Adipose tissue (tissue), 3 donors: ENCODE measurements around the gene ZNF611. TPM values are rescaled to one million over a fixed set of nuclear protein-coding genes. Genes with fewer than 3 reads are reported as not detected.
"Not testable (repeated sequence)": the region's sequence is repeated elsewhere in the genome, so short reads cannot be mapped to it uniquely, and the experiment has no call there.

ENCODE experiments used
- H3K27ac ChIP-seq: one replicate; pipeline ENCODE4 v1.5.1; 2013; ENCODE audit warnings: low read depth, low read length
- WGBS, 3 donors: extraction: QIAGEN DNeasy Blood & Tissue Kit; methylation state at CpG; one replicate each; pipeline ENCODE4 v1.1.7; 2013; 5-methylcytosine and 5-hydroxymethylcytosine counted together
- polyA plus RNA-seq, 3 donors: library from polyadenylated mRNA; stranded (reverse); fragments of 200-250 nt; gene quantifications; one replicate each; pipeline ENCODE4 v1.2.3, GENCODE V29; 2013
- donor health status: healthy with polysubstance abuse.
- donor health status: Bipolar disorder and iron deficiency.
- donor health status: healthy.

The ZNF611 gene
- polyA plus RNA-seq, 3 donors, result 1.7 to 5.6 (median 2.7) TPM

DNA sequence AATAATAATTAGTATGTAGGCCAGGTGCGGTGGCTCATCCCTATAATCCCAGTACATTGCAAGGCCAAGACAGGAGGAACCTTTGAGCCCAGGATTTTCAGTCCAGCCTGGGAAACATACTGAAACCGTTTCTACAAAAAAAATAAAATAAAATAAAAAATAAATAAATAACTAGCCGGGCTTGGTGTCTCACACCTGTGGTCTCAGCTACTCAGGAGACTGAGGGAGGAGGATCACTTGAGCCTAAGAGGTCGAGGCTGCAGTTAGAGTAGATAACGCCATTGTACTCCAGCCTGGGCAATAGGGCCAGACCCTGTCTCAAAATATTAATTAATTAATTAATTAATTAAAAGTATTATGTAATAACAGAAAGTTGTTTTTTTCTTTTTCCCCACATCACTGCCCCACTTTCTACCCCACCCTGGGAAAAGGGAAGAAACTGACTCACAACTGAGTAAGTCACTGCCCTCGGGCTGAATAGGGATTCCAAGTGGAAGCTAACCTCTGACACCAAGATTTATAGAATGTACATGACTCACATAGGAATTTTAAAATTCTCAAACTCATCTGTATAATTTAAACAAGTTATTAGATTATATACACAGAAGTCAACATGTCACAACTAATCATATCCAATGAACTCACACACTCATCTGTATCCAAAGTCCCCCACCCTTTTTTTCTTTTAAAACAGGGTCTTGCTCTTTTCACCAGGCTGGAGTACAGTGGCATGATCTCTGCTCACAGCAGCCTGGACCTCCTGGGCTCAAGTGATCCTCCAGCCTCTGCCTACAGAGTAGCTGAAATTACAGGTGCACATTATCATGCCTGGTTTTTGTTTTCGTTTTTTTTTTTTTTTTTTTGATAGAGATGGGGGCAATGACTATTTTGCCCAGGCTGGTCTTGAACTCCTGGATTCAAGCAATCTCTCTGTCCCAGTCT lies 12.5 kb downstream of the ZNF611 start:
- 89 to 92% (median 92%) methylated on average over 7 of the region's 7 CpGs for WGBS, 3 donors
- no peak overlapping the region for H3K27ac ChIP-seq

DNA sequence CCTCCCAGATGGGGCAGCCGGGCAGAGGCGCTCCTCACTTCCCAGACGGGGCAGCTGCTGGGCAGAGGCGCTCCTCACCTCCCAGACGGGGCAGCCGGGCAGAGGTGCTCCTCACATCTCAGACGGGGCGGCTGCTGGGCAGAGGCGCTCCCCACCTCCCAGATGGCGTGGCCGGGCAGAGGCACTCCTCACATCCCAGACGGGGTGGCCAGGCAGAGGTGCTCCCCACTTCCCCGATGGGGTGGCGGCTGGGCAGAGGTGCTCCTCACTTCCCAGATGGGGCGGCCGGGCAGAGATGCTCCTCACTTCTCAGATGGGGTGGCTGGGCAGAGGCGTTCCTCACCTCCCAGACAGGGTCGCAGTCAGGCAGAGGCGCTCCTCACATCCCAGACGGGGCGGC lies 14.3 kb downstream of the ZNF611 start:
- 98 to 99% (median 99%) methylated on average over 20 to 21 of the region's 21 CpGs for WGBS, 3 donors

DNA sequence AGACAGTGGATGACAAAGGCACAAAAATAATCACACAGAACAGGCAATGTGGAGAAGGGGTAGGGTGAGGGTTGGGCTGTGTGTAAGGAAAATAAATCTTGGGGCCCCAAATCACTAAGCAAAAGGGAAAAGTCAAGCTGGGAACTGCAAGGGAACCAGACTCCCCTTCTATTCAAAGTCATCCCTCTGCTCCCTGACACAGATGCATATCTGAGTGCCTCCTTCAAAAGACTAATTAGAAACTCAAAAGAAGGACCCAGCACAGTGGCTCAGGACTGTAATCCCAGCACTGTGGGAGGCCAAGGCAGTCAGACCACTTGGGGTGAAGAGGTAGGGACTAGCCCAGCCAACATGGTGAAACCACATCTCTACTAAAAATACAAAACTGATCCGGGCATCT lies 18.3 kb downstream of the ZNF611 start:
- no peak overlapping the region for H3K27ac ChIP-seq
- 74 to 92% (median 81%) methylated on average over 1 of the region's 1 CpG for WGBS, 3 donors

More for the DNA sequence above, 14.3 kb downstream of the ZNF611 start:
- H3K27ac ChIP-seq, result not testable (repeated sequence)

DNA sequence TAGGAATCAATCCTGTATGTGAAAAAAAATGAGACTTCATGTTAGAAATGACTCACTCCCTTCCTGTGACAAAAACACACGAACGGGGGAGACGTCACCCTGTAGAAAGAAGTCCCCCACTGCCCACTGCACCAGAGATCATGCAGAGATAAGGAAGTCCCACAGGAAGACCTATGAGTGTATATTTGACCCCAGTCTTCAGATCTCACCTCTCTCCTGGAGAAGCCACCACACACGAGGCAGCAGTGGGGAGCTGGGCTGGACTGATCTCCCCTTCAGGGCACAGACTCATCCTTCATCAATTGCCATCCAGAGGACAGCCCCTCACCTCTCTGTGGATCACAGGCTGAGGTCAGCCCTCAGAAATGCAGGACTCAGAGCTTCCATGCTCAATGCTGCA lies 18.9 kb downstream of the ZNF611 start:
- H3K27ac ChIP-seq, result not testable (repeated sequence)
- 40 to 75% (median 41%) methylated on average over 4 of the region's 4 CpGs for WGBS, 3 donors

DNA sequence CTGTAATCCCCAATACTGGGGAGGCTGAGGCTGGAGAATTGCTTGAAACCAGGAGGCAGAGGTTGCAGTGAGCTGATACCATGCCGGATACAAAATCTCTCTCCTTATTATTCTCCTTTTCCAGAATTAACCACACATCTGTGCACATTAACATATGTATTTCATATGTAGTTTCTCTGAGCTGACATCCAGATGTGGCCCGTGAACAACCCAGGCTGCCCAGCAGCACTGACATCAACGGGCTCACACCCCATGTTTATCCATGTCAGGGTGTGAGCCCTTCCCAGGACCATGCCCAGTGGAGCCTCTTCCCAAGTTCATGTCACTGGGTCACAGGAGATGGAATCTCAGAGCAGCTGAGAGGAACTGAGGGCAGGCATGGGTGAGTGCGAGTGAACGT lies 19.5 kb downstream of the ZNF611 start:
- H3K27ac ChIP-seq, result not testable (repeated sequence)

DNA sequence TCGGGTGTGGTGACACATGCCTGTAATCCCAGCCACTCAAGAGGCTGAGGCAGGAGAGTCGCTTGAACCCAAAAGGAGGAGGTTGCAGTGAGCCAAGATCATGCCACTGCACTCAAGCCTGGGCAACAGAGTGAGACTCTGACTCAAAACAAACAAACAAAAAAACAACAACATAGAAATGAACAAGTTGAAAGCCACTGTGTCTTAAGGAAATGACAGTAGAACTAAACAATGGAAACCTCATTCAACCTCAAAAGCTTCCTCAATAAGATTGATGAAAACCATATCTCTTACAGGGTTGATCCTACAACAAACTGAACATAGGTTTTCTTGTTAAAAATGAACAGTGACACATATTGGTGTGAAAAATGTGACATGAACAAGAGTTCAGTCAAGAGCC lies 21.8 kb downstream of the ZNF611 start:
- 96 to 99% (median 97%) methylated on average over 2 of the region's 2 CpGs for WGBS, 3 donors
- not testable (repeated sequence) for H3K27ac ChIP-seq

More for the DNA sequence above, 19.5 kb downstream of the ZNF611 start:
- 79 to 89% (median 84%) methylated on average over 5 of the region's 5 CpGs for WGBS, 3 donors

DNA sequence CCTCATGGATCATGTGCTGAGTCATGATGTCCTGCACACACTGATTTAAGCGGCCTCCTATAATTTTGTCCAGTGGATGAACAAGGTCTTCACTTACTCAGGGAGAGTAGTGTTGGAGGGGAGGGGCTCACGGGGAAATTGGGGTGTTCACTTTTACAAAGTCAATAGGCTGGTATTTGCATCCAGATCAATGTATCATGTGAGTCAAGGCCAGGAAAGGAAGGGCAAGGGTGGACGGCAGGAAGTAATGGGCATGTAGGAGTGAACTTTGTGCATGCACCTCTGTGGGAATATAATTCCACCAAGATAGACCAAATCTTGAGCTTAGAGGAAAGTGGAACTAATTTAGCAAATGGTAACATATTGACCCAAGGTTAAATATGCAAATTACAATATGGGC lies 23.2 kb downstream of the ZNF611 start:
- 69 to 94% (median 94%) methylated on average over 3 of the region's 3 CpGs for WGBS, 3 donors
- H3K27ac ChIP-seq, result not testable (repeated sequence)

DNA sequence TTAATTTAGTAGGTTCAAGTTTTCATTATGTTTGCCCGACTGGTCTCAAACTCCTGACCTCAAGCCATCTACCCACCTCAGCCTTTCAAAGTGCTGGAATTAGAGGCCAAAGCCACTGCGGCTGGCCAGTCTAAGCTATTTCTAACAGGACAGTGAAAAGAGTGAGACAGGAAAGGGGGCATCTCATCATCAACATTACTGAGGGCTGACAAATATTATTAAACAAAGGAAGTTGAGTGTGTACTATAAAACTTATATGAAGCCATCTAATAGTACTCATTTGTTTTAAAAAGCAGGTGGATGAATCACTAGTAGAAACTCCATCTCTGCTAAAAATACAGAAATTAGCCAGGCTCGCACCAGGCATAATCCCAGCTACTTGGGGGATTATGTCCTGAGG lies 24.3 kb downstream of the ZNF611 start:
- H3K27ac ChIP-seq, result no peak overlapping the region
- WGBS, 3 donors, result 96 to 98% (median 96%) methylated on average over 3 of the region's 3 CpGs

DNA sequence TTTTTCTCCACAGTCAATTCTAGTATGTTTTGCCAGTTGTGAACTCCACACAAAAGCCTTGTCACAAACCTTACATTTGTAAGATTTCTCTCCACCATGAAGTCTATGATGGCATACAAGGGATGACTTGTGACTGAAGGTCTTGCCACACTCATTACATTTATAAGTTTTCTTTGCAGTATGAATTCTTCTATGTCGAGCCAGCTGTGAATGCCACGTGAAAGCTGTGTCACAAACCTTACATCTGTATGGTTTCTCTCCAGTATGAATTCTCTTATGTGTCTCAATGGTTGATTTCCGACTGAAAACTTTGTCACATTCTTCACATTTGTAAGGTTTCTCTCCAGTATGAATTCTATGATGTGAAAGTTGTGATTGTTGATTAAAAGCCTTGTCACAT lies 29.2 kb downstream of the ZNF611 start:
- not testable (repeated sequence) for H3K27ac ChIP-seq
- WGBS, 3 donors, result 96 to 99% (median 98%) methylated on average over 3 of the region's 3 CpGs

DNA sequence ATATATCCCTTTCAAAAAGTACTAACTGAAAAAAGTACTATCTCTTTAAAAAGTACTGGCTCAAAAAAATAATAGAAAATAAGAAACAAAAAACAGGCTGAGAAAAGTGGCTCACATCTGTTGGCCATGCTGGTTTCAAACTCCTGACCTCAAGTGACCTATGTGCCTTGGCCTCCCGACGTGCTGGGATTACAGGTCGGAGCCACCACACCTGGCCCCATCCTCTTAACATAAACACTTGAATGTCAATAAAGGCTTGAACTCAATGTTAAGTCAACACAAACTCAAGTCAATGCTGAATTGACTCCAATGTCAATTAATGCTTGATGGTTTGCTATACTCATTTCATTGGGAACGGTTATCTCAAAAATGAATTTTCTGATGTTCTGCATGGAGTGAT lies 30.9 kb downstream of the ZNF611 start:
- 94 to 97% (median 95%) methylated on average over 4 of the region's 4 CpGs for WGBS, 3 donors
- no peak overlapping the region for H3K27ac ChIP-seq

DNA sequence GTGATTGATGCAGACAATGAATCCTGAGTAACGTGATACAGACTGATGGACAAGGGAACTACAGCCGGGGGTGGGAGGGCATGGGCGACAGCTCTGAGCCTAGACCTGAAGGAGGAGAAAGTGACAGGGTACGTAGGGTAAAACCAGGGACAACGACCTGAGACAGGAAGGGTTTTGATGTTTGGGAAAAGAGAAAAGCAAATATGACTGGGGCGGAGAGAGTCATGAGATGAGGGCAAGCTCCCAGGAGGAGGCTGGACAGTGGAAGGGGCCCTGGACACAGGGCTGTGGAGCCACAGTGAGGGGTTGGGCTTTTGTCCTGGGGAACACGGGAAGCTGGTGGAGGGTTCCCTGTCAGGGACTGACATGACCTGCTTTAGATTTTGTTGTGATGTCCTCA lies 34.2 kb downstream of the ZNF611 start:
- H3K27ac ChIP-seq, result no peak overlapping the region
- 84 to 86% (median 84%) methylated on average over 7 of the region's 7 CpGs for WGBS, 3 donors

DNA sequence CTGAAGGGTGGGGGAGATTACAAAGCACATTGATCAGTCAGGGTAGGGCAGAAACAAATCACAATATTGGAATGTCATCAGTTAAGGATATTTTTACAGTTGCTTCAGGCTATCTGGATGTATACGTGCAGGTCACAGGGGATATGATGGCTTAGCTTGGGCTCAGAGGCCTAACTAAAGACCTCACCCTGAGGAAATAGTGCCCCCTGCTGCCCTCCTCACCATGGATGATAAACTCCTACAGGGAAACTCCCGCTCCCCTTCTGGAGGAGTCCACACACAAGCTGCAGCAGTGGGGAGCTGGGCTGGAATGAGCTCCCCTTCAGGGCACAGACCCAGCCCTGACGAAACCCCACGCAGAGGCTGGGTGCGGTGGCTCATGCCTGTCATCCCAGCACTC lies 35.3 kb downstream of the ZNF611 start:
- not testable (repeated sequence) for H3K27ac ChIP-seq
- 59 to 84% (median 69%) methylated on average over 5 of the region's 5 CpGs for WGBS, 3 donors

DNA sequence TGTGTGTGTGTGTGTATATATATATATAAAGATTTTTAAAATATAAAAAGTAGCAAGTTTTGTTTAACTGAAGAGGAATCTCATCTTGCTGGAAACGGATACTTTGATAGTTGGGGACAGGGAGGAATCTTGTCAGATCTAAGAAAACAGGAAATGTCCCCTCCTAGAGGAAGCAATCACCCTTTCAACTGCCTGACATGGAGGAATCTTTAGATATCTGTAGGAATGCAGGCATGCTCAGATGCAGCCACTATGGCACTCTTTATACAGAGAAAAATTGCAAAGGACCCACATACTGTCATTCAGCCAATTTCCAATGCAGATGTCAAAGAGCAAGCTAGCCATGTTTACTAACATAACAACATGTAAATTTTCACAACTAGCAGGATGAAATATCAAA lies 38.8 kb downstream of the ZNF611 start:
- WGBS, 3 donors, result 31 to 42% (median 39%) methylated on average over 1 of the region's 1 CpG
- no peak overlapping the region for H3K27ac ChIP-seq

DNA sequence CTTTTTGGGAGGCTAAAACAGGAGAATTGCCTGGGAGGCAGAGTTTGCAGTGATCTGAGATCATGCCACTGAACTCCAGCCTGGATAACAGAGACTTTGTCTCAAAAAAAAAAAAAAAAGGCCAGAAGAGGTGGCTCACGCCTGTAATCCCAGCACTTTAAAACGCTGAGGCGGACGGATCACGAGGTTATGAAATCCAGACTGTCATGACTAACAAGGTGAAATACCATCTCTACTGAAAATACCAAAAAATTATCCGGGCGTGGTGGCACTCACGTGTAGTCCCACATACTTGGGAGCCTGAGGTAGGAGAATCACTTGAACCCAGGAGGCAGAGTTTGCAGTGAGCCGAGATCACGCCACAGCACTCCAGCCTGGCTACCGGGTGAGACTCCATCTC lies 39.9 kb downstream of the ZNF611 start:
- 95 to 98% (median 97%) methylated on average over 11 of the region's 11 CpGs for WGBS, 3 donors
- H3K27ac ChIP-seq, result no peak overlapping the region

DNA sequence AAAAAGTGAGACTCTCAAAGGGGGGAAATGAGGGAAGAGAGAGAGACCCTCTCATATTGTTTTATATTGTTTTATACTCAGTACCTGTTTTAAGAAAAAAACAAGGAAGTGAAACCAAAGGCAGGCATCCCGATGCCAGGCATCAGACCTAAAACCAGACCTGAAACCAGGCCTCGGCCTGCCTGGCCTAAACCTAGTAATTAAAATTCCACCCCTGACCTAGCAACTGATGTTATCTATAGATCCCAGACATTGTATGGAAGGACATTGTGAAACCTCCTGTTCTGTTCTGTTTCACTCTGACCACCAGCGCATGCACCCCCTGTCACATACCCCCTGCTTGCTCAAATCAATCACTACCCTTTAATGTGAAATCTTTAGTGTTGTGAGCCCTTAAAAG lies 40.6 kb downstream of the ZNF611 start:
- WGBS, 3 donors, result 88 to 93% (median 89%) methylated on average over 3 of the region's 3 CpGs

DNA sequence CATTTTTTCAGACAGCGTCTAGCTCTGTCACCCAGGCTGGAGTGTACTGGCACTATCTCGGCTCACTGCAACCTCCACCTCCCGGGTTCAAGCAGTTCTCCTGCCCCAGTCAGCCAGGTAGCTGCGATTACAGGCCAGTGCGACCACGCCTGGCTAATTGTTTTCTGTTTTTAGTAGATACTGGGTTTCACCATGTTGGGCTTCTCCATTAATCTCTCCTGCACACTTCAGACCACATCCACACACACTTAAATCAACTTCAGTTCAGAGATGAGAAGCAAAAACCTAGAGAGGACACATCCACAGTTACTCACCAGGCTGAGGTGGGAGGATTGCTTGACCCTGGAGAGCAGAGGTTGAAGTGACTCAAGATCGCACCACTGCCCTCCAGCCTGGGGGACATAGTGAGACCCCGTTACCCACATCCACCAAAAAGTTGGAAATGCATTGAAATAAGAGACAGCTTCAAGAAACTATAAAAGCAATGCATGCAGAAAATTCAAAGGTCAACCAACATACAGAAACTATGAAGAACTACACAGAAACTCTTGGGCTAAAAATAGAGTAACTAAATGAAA lies 42.3 kb downstream of the ZNF611 start:
- H3K27ac ChIP-seq, result no peak overlapping the region
- WGBS, 3 donors, result 83 to 92% (median 84%) methylated on average over 8 of the region's 8 CpGs

More for the DNA sequence above, 40.6 kb downstream of the ZNF611 start:
- H3K27ac ChIP-seq, result not testable (repeated sequence)

DNA sequence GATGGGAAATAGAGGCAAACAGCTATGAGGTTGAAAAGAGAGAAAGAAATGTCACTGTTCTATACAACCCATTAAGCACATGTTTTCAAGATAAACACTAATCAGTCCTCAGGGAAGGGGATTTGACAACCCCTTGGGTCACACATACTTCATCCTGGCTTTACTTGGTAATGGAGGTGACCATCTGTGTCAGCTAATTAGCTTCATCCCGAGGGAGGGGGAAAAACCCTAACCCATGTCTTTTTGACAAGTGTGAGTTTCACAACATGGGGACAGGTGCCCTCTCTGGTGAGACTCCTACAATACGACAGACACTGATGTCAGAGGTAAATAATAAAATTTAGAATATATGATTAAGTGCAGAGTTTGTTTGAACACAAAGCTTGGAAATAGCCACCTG lies 43.1 kb downstream of the ZNF611 start:
- WGBS, 3 donors, result 27 to 75% (median 73%) methylated on average over 2 of the region's 2 CpGs
- no peak overlapping the region for H3K27ac ChIP-seq

DNA sequence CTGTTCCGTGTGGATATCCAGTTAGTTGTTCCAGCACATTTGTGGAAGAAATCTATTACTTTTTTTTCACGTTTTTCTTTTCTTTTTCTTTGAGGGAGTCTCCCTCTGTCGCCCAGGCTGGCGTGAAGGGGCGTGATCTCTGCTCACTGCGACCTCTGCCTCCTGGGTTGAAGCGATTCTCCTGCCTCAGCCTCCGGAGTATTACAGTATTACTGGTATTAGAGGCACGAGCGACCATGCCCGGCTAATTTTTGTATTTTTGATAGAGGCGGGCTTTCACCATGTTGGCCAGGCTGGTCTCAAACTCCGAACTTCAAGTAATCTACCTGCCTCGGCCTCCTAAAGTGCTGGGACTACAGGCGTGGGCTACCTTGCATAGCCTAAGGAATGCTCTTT lies 43.6 kb downstream of the ZNF611 start:
- WGBS, 3 donors, result 44 to 51% (median 47%) methylated on average over 15 of the region's 15 CpGs
- H3K27ac ChIP-seq, result peak overlapping the region; percentile 26

DNA sequence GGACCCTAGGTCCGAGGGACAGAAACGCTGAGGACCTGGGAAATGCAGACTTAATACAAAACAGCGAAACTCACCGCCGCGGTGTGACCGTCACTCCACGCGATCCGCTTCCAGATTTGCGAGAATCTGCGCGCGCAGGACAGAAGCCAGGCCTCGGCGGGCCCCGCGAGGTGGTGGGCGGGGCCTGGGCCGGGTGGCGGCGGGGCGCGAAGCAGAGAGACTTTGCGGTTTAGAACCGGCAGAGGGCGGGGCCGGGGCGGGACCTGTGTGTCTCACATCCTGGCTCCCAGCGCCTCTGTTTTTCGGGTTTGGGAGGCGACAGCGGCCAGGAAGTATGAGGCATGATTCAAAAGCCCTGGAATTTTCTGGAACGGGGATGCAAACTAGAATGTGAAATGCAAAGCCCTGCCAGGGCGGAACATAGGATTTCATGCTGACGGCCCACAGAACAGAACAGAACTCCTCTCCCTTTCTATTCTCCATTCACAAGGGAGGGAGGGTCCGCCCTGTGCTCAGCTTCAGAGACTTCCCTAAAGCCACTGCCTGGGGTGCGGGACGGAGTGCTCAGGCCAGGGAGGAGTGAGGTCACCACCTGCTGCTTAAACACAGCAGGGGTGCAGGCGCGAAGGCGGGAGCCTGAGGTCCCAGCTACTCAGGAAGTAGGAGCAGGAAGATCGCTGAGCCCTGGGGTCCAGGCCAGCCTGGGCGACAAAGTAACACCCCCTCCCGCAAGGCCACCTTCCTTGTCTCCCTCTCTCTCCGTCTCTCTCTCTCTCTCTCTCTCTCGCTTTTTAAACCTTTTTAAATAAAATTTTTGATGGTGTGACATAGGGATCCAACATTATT lies 44.3 kb downstream of the ZNF611 start:
- 1% methylated on average over 47 of the region's 47 CpGs for WGBS, 3 donors
- H3K27ac ChIP-seq, result peak overlapping the region; percentile 26
